Measurements from ENCODE around the gene PARVA. TPM values are rescaled to one million over a fixed set of nuclear protein-coding genes. Genes with fewer than 3 reads are reported as not detected.
"Not testable (repeated sequence)": the region's sequence is repeated elsewhere in the genome, so short reads cannot be mapped to it uniquely, and the experiment has no call there.

The PARVA gene
- polyA plus RNA-seq, 1 experiment = 142 TPM

GRCh38 chr11:12356944-12357655, 20.3 kb upstream of the PARVA start:
- no peak for TF ChIP-seq CTCF (IDR thresholded peaks at IDR 0.05; ENCODE audit: low read depth, low read length)
- CTCF ChIA-PET = no interaction called here
- no peak overlapping the region for H3K4me3 ChIP-seq (ENCODE audit: low read depth, low read length)
- POLR2A ChIA-PET = no interaction called here
- H3K27ac ChIP-seq (ENCODE audit: low read depth, low read length) = no peak overlapping the region
- DNase-seq (ENCODE audit: low read depth, low spot score) = no peak
- no peaks in the 10 kb centered on the region for H3K9me3 ChIP-seq (ENCODE audit: control insufficient read depth, insufficient read depth, low read length)
- H3K27me3 ChIP-seq (ENCODE audit: control insufficient read depth, insufficient read depth, low read length) = no peaks in the 10 kb centered on the region

- DNase-seq (ENCODE audit: low read depth, low spot score); CTCF ChIA-PET; H3K27ac ChIP-seq (ENCODE audit: low read depth, low read length); H3K4me3 ChIP-seq (ENCODE audit: low read depth, low read length); H3K9me3 ChIP-seq (ENCODE audit: control insufficient read depth, insufficient read depth, low read length); H3K27me3 ChIP-seq (ENCODE audit: control insufficient read depth, insufficient read depth, low read length); POLR2A ChIA-PET: not testable (repeated sequence)
These were observed 19.7 kb upstream of the PARVA start for GRCh38 chr11:12357697-12358096.

- no peak for TF ChIP-seq CTCF (IDR thresholded peaks at IDR 0.05; ENCODE audit: low read depth, low read length)
- ChIA-PET CTCF (interaction anchor here (0.5 to 1.2 kb wide), 3 partner anchors 10 to 494 kb away, joined by 3 to 5 read pairs (median 3); no protein-coding TSS in a partner anchor), POLR2A (no interaction called here)
- Histone ChIP-seq H3K27ac (ENCODE audit: low read depth, low read length) (no peak overlapping the region), H3K27me3 (ENCODE audit: control insufficient read depth, insufficient read depth, low read length) (no peaks in the 10 kb centered on the region), H3K9me3 (ENCODE audit: control insufficient read depth, insufficient read depth, low read length) (no peaks in the 10 kb centered on the region), H3K4me3 (ENCODE audit: low read depth, low read length) (no peak overlapping the region)
- no peak for DNase-seq (ENCODE audit: low read depth, low spot score)
These were observed 18.8 kb upstream of the PARVA start for GRCh38 chr11:12358302-12359188.

- Histone ChIP-seq H3K4me3 (ENCODE audit: low read depth, low read length) (no peak overlapping the region), H3K27ac (ENCODE audit: low read depth, low read length) (no peak overlapping the region), H3K27me3 (ENCODE audit: control insufficient read depth, insufficient read depth, low read length) (no peaks in the 10 kb centered on the region), H3K9me3 (ENCODE audit: control insufficient read depth, insufficient read depth, low read length) (no peaks in the 10 kb centered on the region)
- ChIA-PET POLR2A (no interaction called here), CTCF (interaction anchor here (1.1 to 1.2 kb wide), 3 partner anchors 11 to 29 kb away, joined by 3 to 5 read pairs (median 3); no protein-coding TSS in a partner anchor)
- peak; percentile 34 for DNase-seq (ENCODE audit: low read depth, low spot score)
- TF ChIP-seq CTCF (IDR thresholded peaks at IDR 0.05; ENCODE audit: low read depth, low read length) = no peak
These were observed 17.6 kb upstream of the PARVA start for GRCh38 chr11:12359761-12360160.

GRCh38 chr11:12361682-12362081, 15.7 kb upstream of the PARVA start:
- DNase-seq (ENCODE audit: low read depth, low spot score) = no peak
- ChIA-PET POLR2A (interaction anchor here (1.1 kb wide), 1 partner anchor 16 kb away, joined by 3 read pairs; the partner anchor contains the start of gene PARVA), CTCF (interaction anchor here (0.8 kb wide), 1 partner anchor 73 kb away, joined by 3 read pairs; no protein-coding TSS in a partner anchor)
- no peak overlapping the region for H3K4me3 ChIP-seq (ENCODE audit: low read depth, low read length)
- no peak for TF ChIP-seq CTCF (IDR thresholded peaks at IDR 0.05; ENCODE audit: low read depth, low read length)
- H3K27ac ChIP-seq (ENCODE audit: low read depth, low read length) = no peak overlapping the region
- H3K9me3 ChIP-seq (ENCODE audit: control insufficient read depth, insufficient read depth, low read length) = no peaks in the 10 kb centered on the region; the same call in 1 of the 2 replicates
- H3K27me3 ChIP-seq (ENCODE audit: control insufficient read depth, insufficient read depth, low read length) = no peaks in the 10 kb centered on the region
